ENCODE measurements around the gene ANKRD63.

The ANKRD63 gene

GRCh38 chr15:40305281-40305680 is 22.4 kb upstream of the ANKRD63 start:
- no peak for TF ChIP-seq EP300 (IDR thresholded peaks at IDR 0.05; ENCODE audit: borderline replicate concordance)
- TF ChIP-seq TEAD4 (IDR thresholded peaks at IDR 0.05): no peak
- no peak for TF ChIP-seq USF1 (IDR thresholded peaks at IDR 0.05)
- TF ChIP-seq TCF12 (IDR thresholded peaks at IDR 0.05; ENCODE audit: low read depth): no peak
- TF ChIP-seq NFIC (IDR thresholded peaks at IDR 0.05): no peak
- no peak for TF ChIP-seq YY1 (IDR thresholded peaks at IDR 0.05; ENCODE audit: low read depth)
- no peak for TF ChIP-seq MAX (IDR thresholded peaks at IDR 0.05)
- TF ChIP-seq CREB1 (IDR thresholded peaks at IDR 0.05; ENCODE audit: low read depth): no peak
- no peak for TF ChIP-seq ZBTB7A (IDR thresholded peaks at IDR 0.05; ENCODE audit: low read depth)
- TF ChIP-seq FOXM1 (IDR thresholded peaks at IDR 0.05; ENCODE audit: borderline replicate concordance, low read depth): no peak
- TF ChIP-seq EGR1 (IDR thresholded peaks at IDR 0.05): no peak
- TF ChIP-seq, protein P1, sequence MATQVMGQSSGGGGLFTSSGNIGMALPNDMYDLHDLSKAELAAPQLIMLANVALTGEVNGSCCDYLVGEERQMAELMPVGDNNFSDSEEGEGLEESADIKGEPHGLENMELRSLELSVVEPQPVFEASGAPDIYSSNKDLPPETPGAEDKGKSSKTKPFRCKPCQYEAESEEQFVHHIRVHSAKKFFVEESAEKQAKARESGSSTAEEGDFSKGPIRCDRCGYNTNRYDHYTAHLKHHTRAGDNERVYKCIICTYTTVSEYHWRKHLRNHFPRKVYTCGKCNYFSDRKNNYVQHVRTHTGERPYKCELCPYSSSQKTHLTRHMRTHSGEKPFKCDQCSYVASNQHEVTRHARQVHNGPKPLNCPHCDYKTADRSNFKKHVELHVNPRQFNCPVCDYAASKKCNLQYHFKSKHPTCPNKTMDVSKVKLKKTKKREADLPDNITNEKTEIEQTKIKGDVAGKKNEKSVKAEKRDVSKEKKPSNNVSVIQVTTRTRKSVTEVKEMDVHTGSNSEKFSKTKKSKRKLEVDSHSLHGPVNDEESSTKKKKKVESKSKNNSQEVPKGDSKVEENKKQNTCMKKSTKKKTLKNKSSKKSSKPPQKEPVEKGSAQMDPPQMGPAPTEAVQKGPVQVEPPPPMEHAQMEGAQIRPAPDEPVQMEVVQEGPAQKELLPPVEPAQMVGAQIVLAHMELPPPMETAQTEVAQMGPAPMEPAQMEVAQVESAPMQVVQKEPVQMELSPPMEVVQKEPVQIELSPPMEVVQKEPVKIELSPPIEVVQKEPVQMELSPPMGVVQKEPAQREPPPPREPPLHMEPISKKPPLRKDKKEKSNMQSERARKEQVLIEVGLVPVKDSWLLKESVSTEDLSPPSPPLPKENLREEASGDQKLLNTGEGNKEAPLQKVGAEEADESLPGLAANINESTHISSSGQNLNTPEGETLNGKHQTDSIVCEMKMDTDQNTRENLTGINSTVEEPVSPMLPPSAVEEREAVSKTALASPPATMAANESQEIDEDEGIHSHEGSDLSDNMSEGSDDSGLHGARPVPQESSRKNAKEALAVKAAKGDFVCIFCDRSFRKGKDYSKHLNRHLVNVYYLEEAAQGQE (IDR thresholded peaks at IDR 0.05; ENCODE audit: low read depth): no peak
- no peak for TF ChIP-seq RAD21 (IDR thresholded peaks at IDR 0.05; ENCODE audit: low read depth)
- TF ChIP-seq CEBPB (IDR thresholded peaks at IDR 0.05): no peak
- no peak for TF ChIP-seq TAF1 (IDR thresholded peaks at IDR 0.05; ENCODE audit: low read depth)

- no peak for TF ChIP-seq USF1 (IDR thresholded peaks at IDR 0.05)
- TF ChIP-seq YY1 (IDR thresholded peaks at IDR 0.05; ENCODE audit: low read depth): no peak
- no peak for TF ChIP-seq CREB1 (IDR thresholded peaks at IDR 0.05; ENCODE audit: low read depth)
- no peak for TF ChIP-seq RAD21 (IDR thresholded peaks at IDR 0.05; ENCODE audit: low read depth)
- TF ChIP-seq EGR1 (IDR thresholded peaks at IDR 0.05): no peak
- no peak for TF ChIP-seq TCF12 (IDR thresholded peaks at IDR 0.05; ENCODE audit: low read depth)
- TF ChIP-seq, protein P1 (IDR thresholded peaks at IDR 0.05; ENCODE audit: low read depth): no peak
- TF ChIP-seq ZBTB7A (IDR thresholded peaks at IDR 0.05; ENCODE audit: low read depth): no peak
- TF ChIP-seq MAX (IDR thresholded peaks at IDR 0.05): no peak
These were observed 20.7 kb upstream of the ANKRD63 start for GRCh38 chr15:40303576-40303975.

GRCh38 chr15:40302981-40303380 is 20.1 kb upstream of the ANKRD63 start:
- no peak for TF ChIP-seq TCF12 (IDR thresholded peaks at IDR 0.05; ENCODE audit: low read depth)
- TF ChIP-seq, protein P1 (IDR thresholded peaks at IDR 0.05; ENCODE audit: low read depth): no peak
- TF ChIP-seq CREB1 (IDR thresholded peaks at IDR 0.05; ENCODE audit: low read depth): no peak
- no peak for TF ChIP-seq EP300 (IDR thresholded peaks at IDR 0.05; ENCODE audit: borderline replicate concordance)

GRCh38 chr15:40302288-40302886 is 19.5 kb upstream of the ANKRD63 start:
- no peak for TF ChIP-seq EP300 (IDR thresholded peaks at IDR 0.05; ENCODE audit: borderline replicate concordance)
- TF ChIP-seq NFIC (IDR thresholded peaks at IDR 0.05): no peak
- TF ChIP-seq EGR1 (IDR thresholded peaks at IDR 0.05): no peak

DNA sequence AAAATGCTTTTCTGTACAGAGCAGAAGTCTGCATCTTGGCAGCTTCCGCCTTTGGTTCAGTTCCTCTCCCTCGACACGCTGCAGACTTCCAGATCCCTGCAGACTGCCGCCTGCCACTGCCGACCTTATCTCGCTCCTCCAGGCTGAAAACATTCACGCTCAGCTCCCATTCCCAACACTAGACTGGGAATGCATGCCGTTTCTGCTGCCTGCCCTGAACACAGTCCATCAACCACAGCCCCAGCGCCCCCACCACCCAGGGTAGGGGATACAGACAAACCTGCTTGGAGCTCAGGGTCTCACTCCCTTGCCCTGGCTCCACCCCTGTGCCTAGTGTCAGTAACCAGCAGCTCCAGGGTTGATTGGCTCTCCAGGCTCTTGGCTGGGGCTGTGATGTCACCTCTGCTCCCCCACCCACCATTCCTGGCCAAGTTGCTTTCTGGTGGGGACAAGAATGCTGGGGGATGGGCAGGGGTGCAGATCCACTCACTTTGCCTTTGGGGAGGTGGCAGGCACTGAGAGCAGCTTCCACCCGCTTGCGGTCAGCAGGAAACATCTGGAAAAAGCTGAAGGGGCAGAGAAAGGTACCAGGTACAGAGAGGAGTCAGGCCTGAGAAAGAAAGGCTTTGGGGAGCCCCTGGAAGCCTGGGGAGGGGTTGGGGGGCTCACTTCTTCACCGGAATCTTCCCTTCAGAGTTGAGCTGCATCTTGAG is 18.8 kb upstream of the ANKRD63 start:
- TF ChIP-seq CEBPB (IDR thresholded peaks at IDR 0.05): no peak
- no peak for TF ChIP-seq YY1 (IDR thresholded peaks at IDR 0.05; ENCODE audit: low read depth)
- TF ChIP-seq, protein P1 (IDR thresholded peaks at IDR 0.05; ENCODE audit: low read depth): no peak
- no peak for TF ChIP-seq NFIC (IDR thresholded peaks at IDR 0.05)
- TF ChIP-seq TAF1 (IDR thresholded peaks at IDR 0.05; ENCODE audit: low read depth): no peak
- no peak for TF ChIP-seq EGR1 (IDR thresholded peaks at IDR 0.05)

All from Ishikawa (cell line).